A375 (cell line): ENCODE measurements around the gene COX19. TPM values are rescaled to one million over a fixed set of nuclear protein-coding genes. Genes with fewer than 3 reads are reported as not detected.

ENCODE experiments used
- small RNA-seq: library from RNA; depleted of rRNA; stranded (forward); fragments of <200 nt; gene quantifications from one replicate; pipeline ENCODE3, GENCODE V24; 2014
- total RNA-seq: library from RNA; depleted of rRNA; stranded (reverse); fragments of >200 nt; shearing (Covaris generic); gene quantifications from 2 replicates; pipeline ENCODE4 v1.2.3, GENCODE V29; 2014; rRNA removed

COX19 gene, protein sequence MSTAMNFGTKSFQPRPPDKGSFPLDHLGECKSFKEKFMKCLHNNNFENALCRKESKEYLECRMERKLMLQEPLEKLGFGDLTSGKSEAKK
- total RNA-seq: 13.1 and 14.7 TPM in 2 replicates

DNA sequence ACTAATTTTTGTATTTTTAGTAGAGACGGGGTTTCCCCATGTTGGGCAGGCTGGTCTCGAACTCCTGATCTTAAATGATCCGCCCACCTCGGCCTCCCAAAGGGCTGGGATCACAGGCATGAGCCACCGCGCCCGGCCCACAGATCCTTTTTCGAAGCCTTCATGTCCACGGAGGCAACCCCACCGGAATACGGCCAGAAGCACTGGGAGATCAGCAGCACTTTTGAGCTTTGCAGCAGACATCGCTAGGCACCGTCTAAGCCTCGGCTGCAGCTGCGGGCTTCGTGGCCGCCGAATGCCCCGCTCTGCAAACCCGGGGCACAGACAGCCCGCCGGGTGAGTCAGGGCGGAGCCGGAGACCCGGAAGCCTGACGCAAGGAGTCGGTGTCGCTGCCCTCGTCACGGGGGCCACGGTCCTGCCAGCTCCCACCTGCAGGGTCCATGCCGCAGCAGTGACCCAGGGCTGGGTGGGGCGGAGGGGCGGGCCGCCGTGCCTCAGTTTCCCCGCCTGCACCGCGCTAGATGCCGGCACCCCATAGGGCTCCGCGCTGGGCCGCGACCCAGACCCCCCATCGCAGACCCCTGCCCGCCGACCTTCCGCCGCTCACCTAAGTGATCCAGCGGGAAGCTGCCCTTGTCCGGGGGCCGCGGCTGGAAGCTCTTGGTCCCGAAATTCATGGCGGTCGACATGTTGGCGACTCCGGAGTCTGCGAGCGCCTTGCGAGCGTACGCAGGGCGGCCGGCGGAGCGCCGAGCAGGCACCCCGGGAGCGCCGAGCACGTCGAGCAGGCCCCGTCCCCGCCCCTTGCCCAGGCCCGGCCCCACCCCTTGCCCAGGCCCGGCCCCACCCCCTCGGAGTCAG is at the start of gene COX19:
Gene COX19 (minus strand): TSS at position 730 of the 862 bp plus-strand sequence. CDS start 40 bp downstream, at position 690.

DNA sequence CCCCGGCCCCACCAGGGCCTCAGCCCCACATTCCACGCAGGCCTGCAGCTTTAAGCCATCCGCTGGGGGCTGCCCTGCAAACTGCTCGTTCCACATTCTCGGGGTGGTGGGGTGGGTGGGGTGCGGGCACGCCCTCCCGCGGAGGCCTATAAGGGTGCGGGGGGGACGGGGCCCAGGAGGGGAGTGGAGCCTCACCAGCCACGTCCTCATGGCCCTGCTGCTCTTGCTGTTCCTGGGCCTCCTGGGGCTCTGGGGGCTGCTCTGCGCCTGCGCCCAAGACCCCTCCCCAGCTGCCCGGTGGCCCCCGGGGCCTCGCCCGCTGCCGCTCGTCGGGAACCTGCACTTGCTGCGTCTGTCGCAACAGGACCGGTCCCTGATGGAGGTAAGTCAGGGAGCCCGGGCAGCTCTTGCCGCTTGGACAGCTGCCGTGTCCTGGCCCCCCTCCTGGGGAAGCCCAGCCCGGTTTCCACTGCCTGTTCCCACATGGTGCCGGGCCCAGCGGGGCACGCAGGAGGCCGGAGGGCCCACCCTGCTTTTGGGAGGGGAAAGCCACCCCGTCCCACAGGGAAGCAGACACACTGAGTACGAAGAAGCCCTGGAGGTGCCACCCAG is 7.8 kb upstream of the COX19 start, which contains the start of gene CYP2W1:
Gene CYP2W1 (plus strand): TSS at position 178 of the 612 bp plus-strand sequence. CDS start 31 bp downstream, at position 209.

DNA sequence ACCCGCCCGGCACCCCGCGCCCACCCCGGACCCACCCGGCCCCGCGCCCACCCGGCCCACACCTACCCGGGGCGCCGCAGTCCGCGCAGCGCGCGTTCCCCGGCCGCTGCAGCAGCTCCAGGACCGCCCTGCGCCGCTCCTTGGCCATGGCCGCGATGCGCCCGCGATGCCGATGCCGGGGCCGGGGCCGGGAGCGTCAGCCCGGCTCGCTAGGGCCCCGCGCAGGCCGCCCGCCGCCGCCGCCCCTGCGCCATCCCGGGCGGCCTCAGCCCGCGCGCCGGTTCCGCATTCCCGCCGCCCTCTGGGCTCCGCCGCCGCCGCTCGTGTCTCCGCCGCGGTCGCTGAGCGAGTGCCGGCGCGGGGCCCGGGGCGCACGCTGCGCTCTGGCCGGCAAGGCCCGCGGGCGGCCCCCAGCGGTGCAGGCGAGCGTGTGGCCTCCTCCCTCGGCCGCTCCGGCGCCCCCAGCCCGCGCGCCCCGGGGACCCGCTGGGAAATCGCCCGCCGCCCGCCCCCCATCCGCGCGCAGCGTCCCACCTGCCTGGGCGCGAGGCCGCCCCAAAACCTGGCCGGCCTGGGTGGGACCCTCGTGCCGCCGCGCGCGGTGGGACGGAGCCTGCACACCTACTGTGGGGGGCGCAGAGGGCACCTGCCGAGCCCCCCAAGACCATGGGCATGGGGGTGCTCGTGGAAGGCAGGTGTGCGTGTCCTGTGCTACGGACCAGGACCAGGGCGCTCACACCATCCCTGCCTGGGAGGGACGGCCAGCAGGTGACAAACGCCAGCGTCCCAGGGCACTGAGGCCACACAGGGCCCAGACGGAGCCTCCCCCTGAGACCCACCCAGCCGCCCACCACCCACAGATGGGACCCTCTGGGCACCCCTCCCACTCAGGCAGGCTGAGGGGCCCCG is 20.8 kb downstream of the COX19 start, which contains the start of gene ADAP1:
Gene ADAP1 (minus strand): TSS at position 351 of the 909 bp plus-strand sequence. CDS start 203 bp downstream, at position 148.

Small RNA genes lying within 50 kb of the gene (small RNA-seq; reads per million reads assigned to genes)
- gene MIR339: 1.0 reads per million, percentile 56 among the genes with 10 or more reads in this experiment

Other genes with a start within 250 kb of the COX19 start
- 39.5 and 45.6 TPM in 2 replicates for gene DNAAF5, start 248.8 kb downstream of the COX19 start, total RNA-seq
- 28.4 and 30.1 TPM in 2 replicates for gene PRKAR1B, start 248.3 kb downstream of the COX19 start, total RNA-seq
- 104 and 107 TPM in 2 replicates for gene SUN1, start 143.1 kb downstream of the COX19 start, total RNA-seq
- gene GET4, start 99.0 kb downstream of the COX19 start, total RNA-seq: 46.4 and 57.3 TPM in 2 replicates
- 1.2 and 5.7 TPM in 2 replicates for gene ADAP1, start 20.9 kb downstream of the COX19 start, total RNA-seq
- gene CYP2W1, start 7.6 kb upstream of the COX19 start, total RNA-seq: not detected in 2 replicates
- 1.7 and 1.8 TPM in 2 replicates for gene GPR146, start 69.0 kb upstream of the COX19 start, total RNA-seq
- gene GPER1, start 112.6 kb upstream of the COX19 start, total RNA-seq: 0.30 and 0.48 TPM in 2 replicates
- gene ZFAND2A, start 184.6 kb upstream of the COX19 start, total RNA-seq: 28.4 and 29.2 TPM in 2 replicates